HAP-1 (cell line): Measurements from ENCODE around the gene FAM177B.
"Not testable (repeated sequence)": the region's sequence is repeated elsewhere in the genome, so short reads cannot be mapped to it uniquely, and the experiment has no call there.

Experiments used
- DNase-seq, 2 experiments: peaks; one replicate each; pipeline ENCODE4 v3.0.0-alpha.2; 2016 to 2020; ENCODE audit warnings: low spot score in 2 of 2
- H3K27me3 ChIP-seq: fragments of 250-450 bp; sonication (Bioruptor Pico); 2 replicates; pipeline ENCODE4 v1.5.1; 2020; ENCODE audit warnings: low read depth, mild to moderate bottlenecking, moderate library complexity
- H3K36me3 ChIP-seq: fragments of 250-450 bp; sonication (Bioruptor Pico); replicated peaks from 2 replicates; pipeline ENCODE4 v1.5.1; 2020; ENCODE audit warnings: mild to moderate bottlenecking
- H3K4me1 ChIP-seq: fragments of 250-450 bp; sonication (Bioruptor Pico); 2 replicates; pipeline ENCODE4 v1.5.1; 2020; ENCODE audit warnings: mild to moderate bottlenecking
- H3K4me3 ChIP-seq: fragments of 250-450 bp; sonication (Bioruptor Pico); 2 replicates; pipeline ENCODE4 v1.5.1; 2020; ENCODE audit warnings: mild to moderate bottlenecking, moderate library complexity
- H3K9me3 ChIP-seq: fragments of 250-450 bp; sonication (Bioruptor Pico); 2 replicates; pipeline ENCODE4 v1.5.1; 2020; ENCODE audit warnings: mild to moderate bottlenecking, moderate library complexity
- in situ Hi-C: fragments of 300-500 bp; cut with MboI; formaldehyde crosslinking; loops from 3 replicates; pipeline ENCODE4 v1.14.3; 2020; ENCODE audit warnings: low sequenced_read_pairs, inconsistent platforms, mixed read lengths

The FAM177B gene

DNA sequence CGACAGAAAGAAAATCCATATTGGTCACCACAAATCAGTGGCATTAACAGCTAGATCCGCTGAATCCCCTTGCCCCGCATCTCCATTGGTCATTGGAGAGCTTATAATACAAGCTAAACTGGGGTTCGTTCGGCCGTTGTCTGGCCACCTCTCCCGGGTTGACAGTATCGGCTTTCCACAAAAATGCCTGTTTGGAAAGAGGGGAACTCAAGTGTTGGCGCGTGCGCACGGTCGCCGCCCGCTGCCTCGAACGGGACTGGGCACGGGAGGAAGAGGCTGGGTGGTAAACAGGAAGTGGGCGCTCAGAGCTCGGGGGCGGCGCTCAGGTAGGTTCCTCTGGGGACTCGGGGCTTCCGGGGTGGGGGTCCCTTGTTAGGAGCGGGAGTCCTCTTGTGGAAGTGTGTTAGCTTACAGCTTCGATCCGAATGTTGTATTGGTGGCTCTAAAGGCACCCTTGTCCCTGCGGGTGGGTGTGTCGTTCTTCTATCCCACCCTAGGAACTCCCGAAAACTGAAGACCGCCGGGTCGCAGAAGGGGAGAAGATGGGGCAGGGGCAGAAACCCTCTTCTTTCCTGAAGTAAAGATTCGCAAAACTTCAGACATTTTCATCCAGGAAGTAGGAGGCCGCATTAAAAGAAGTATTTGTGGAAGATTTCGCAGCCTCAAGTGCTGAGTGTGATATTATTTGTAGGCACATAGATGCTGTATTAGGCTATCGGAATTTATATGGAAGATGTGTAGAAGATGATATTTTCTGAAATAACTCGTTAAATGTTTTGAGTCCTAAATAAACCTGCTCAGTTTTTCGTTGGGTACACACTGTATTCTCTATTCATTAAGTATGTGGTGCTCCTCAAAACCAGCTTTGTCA is 23.7 kb upstream of the FAM177B start:
- Histone ChIP-seq H3K4me3 (peak overlapping the region; percentile 85), H3K27me3 (no peaks in the 10 kb centered on the region), H3K36me3 (peaks cover 14% of the 10 kb centered on the region), H3K4me1 (peaks cover 13% of the 10 kb centered on the region), H3K9me3 (no peaks in the 10 kb centered on the region)
- peak; percentile 92 to 95 for DNase-seq
- in situ Hi-C loops = loop anchor here (10.0 kb wide), 1 partner anchor 69 kb away; no protein-coding TSS in a partner anchor

DNA sequence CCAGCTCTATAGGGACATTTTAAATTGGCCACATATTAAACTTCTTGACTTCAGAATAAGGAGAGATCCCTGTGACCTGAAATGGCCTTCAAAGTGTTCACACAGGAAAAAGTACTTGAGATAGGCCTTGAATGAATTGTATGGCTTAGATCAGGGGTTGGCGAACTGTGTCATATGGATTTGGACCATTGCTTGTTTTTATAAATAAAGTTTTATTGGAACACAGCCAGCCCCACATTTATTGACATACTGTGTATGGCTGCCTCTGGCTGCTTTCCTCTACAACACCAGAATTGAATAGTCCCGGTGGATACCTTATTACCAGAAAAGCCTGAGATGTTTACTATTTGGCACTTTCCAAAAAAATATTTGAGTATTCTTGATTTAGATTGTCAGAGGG is 20.6 kb upstream of the FAM177B start:
- peaks cover 33% of the 10 kb centered on the region for H3K36me3 ChIP-seq
- in situ Hi-C loops = loop anchor here (10.0 kb wide), 1 partner anchor 72 kb away; no protein-coding TSS in a partner anchor
- H3K4me3 ChIP-seq = no peak overlapping the region
- no peaks in the 10 kb centered on the region for H3K9me3 ChIP-seq
- H3K4me1 ChIP-seq = 0 out of 2 replicates have a peak, but pooled peaks cover 2% of the 10 kb centered on the region
- no peaks in the 10 kb centered on the region for H3K27me3 ChIP-seq
- no peak for DNase-seq

DNA sequence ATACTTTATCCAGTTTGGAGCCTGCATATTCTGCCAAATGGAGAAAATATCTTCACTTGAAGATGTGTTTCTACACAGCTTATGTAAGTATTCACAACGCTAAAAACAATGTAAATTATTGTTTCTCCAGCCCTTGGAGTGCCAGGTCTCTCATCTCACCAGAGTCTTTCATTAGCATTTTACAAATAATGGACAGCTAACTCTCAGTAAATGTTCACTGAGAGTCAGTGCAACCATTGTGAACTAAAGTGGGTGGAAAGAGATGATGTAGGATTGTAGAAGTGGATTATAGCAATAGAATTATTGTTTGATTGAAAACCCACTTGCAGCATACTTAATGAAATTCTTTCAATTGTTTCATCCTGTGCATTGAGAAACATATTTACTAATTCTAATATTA is 8.3 kb upstream of the FAM177B start:
- in situ Hi-C loops = no loop called here
- H3K4me1 ChIP-seq = no peaks in the 10 kb centered on the region; the same call in 1 of the 2 replicates
- H3K4me3 ChIP-seq = no peak overlapping the region
- H3K36me3 ChIP-seq = peaks cover 74% of the 10 kb centered on the region
- DNase-seq = no peak
- no peaks in the 10 kb centered on the region for H3K9me3 ChIP-seq
- no peaks in the 10 kb centered on the region for H3K27me3 ChIP-seq

DNA sequence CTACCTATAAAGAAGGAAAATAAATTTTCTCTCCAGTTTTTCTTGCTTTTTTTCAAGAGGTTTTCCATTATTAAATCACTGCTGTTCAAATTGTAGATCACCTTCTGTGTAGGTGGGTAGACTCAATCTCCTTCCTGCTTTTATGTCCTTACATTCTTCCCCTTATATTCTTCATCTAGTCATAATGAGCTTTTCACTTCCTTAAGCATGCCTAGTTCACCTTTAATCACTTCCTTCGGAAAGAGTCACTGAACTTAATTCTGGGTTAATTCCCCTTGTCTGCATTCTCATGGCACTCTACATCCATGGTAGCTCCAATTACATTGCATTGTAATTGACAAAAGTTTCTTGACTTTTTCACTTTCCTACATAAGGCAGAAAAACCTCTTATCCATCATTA is 6.1 kb upstream of the FAM177B start:
- no peaks in the 10 kb centered on the region for H3K27me3 ChIP-seq
- in situ Hi-C loops = no loop called here
- peaks cover 72% of the 10 kb centered on the region for H3K36me3 ChIP-seq

DNA sequence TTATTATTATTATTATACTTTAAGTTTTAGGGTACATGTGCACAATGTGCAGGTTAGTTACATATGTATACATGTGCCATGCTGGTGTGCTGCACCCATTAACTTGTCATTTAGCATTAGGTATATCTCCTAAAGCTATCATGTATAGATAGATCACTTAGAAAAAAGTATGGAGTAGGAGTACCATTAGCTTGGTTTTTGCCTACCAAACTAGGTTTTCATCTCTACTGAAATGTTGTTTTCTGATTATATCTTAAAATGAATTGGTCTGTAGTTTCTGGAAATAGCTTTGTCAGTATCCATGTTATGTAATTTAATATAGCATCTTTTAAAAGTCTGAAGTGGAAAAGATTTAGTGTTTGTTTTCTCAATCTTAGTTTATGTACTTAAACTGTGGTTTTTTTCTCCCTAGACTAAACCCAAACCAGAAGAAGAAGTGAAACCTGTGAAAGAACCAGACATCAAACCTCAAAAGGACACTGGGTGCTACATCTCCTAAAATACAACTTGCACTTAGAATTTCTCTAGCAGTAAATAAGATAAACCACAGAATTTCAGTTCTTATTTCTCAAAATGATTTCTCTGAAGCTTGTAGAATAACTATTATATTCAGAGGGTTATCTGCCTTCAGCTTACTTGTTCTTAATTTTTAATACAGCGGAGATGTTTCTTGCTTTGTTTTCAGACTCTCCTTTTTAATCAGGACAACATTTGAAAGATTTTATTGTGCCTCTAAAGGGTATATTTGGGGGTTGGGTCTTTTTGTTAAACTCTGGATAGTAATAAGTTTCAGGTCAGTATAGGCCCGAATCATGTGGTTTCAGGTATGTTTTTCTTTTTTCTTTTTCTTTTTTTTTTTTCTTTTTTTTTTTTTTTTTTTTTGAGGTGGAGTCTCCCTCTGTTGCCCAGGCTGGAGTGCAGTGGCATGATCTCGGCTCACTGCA is 4.5 kb upstream of the FAM177B start:
- DNase-seq = no peak
- peaks cover 63% of the 10 kb centered on the region for H3K36me3 ChIP-seq
- no peaks in the 10 kb centered on the region for H3K9me3 ChIP-seq
- H3K27me3 ChIP-seq = no peaks in the 10 kb centered on the region
- in situ Hi-C loops = no loop called here
- H3K4me1 ChIP-seq = no peaks in the 10 kb centered on the region; the same call in 1 of the 2 replicates
- H3K4me3 ChIP-seq = no peak overlapping the region

More for the DNA sequence above, 6.1 kb upstream of the FAM177B start:
- Histone ChIP-seq H3K4me3 (no peak overlapping the region), H3K4me1 (no peaks in the 10 kb centered on the region; the same call in 1 of the 2 replicates), H3K9me3 (no peaks in the 10 kb centered on the region)
- no peak for DNase-seq

DNA sequence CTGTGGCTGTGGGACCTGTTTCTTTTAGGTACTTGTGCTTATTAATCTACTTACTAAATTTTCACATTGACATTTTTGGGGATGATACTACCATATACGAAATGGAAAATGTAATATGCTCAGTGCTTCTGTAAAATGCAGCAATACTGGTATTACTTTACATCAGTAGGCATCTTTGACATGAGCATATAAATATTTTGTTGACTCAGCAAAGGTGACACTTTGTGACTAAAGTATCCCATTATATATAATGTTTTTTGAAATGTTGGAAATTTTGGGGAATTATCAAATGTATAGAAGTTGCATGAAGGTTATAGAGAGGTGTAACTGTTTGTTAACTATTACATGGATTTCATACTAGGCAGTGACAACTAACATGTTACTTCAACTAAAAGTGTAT is 2.3 kb upstream of the FAM177B start:
- Histone ChIP-seq H3K9me3 (no peaks in the 10 kb centered on the region), H3K4me3 (no peak overlapping the region), H3K27me3 (no peaks in the 10 kb centered on the region), H3K4me1 (no peaks in the 10 kb centered on the region; the same call in 1 of the 2 replicates), H3K36me3 (peaks cover 41% of the 10 kb centered on the region)
- in situ Hi-C loops = no loop called here
- DNase-seq = no peak

DNA sequence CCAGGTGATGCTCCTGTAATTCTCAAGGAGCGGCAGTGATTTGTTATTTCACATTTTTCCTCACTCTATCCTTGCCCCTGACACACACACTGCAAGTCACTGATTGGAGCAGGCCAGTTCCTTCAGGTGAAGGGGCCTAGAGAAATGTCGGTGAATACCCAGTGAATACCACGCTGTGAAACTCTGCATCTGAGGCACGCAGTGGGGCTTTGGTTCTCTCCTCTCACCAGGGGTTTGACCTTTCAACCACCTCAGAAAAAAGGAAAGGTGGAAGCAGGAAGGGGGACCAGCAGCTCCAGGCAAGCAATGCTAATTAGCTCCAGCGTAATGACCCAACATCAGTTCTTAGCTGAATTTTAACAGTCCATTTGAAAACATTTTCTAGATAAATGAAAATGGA is 532 bp upstream of the FAM177B start:
- Histone ChIP-seq H3K9me3 (no peaks in the 10 kb centered on the region), H3K27me3 (no peaks in the 10 kb centered on the region), H3K4me3 (no peak overlapping the region), H3K4me1 (no peaks in the 10 kb centered on the region), H3K36me3 (peaks cover 28% of the 10 kb centered on the region)
- DNase-seq = no peak
- in situ Hi-C loops = no loop called here

DNA sequence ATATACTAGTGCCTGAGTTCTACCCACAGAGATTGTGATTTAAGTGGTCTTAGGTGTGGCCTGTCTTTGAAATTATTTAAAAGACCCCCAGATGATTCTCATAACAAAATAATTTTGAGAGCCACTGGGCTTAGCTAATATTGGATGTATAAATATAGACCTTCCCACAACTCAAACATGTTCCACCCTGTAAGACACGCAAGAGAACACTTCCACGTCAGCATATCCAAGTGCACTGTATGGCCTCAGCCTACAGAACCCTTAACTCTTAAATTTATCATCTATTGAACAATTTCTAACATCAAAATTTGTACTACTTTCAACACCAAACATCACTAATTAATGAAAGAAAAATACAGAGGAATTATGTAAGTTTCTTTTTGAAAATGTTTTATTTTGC is 2.5 kb downstream of the FAM177B start:
- Histone ChIP-seq H3K4me3 (no peak overlapping the region), H3K27me3 (no peaks in the 10 kb centered on the region), H3K9me3 (no peaks in the 10 kb centered on the region), H3K4me1 (no peaks in the 10 kb centered on the region), H3K36me3 (peaks cover 5% of the 10 kb centered on the region)
- no peak for DNase-seq
- in situ Hi-C loops = no loop called here

DNA sequence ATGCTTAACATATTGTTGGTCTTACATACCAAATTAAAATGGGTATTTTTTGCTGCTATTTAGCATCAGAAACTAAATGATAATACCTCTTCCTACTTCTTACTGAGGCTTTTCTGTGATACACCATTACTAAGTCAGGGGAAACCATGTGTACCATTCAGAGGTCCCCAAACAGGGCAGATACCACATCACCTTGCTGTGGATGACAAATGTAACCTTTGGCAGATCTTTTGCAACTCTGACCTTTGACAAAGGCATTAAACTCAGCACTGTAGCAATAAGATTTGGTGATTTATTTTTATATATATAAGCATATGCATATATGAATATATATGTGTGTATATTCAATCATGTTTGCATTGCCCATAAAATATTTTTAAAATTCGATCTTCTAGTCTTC is 2.9 kb downstream of the FAM177B start:
- no peak overlapping the region for H3K4me3 ChIP-seq
- no peaks in the 10 kb centered on the region for H3K27me3 ChIP-seq
- no peaks in the 10 kb centered on the region for H3K4me1 ChIP-seq
- no peaks in the 10 kb centered on the region for H3K9me3 ChIP-seq
- no peak for DNase-seq
- H3K36me3 ChIP-seq = peaks cover under 1% of the 10 kb centered on the region
- in situ Hi-C loops = no loop called here

DNA sequence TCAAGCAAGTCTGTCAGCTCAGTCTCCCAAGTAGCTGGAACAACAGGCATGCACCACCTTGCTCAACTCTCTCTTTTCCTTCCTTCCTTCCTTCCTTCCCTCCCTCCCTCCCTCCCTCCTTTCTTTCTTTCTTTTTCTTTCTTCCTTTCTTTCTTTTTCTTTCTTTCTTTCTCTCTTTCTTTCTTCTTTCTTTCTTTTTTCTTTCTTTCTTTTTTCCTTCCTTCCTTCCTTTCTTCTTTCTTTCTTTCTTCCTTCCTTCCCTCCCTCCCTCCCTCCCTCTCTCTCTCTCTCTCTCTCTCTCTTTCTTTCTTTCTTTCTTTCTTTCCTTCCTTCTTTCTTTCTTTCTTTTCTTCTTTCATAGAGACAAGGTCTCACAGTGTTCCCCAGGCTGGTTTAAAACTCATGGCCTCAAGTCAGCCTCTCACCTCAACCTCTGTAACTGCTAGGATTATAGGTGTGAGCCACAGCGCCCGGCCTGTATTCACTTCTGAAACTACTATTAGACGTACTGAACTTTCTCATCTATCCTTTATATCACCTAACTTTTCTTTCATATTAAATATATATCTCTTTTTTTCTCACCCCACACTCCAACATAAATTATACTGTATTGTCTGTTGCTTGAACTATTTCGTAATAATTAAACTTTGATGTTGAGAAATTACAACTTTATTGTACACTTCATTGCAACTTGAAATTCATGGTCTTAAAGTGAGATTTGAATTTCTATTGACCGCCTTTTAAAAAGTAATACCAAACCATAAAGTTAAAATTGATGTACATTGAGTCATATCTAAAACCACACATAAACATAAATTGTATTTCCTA is 4.8 kb downstream of the FAM177B start:
- in situ Hi-C loops = not testable (repeated sequence)

DNA sequence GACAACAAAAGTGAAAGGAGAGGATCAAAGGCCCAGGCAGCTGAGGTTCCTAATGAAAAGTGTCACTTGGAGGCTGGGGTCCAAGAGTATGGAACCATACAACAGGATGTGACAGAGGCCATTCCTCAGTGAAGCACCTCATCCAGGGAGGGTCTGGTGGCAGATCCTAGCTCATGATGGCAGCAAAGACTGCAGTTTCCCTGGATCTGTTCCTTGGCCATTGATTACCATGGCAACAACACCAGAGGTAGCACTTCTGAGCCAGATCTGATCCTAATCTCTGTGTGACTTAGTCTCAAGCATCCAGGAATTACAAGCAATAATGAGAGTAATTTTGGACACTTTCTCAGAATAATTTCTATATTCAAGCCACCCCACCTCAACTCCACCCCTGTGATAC is 12.9 kb downstream of the FAM177B start:
- Histone ChIP-seq H3K27me3 (peaks cover 10% of the 10 kb centered on the region; the same call in 1 of the 2 replicates), H3K4me1 (no peaks in the 10 kb centered on the region), H3K4me3 (no peak overlapping the region), H3K36me3 (no peaks in the 10 kb centered on the region), H3K9me3 (no peaks in the 10 kb centered on the region)
- in situ Hi-C loops = no loop called here
- DNase-seq = no peak

More for the DNA sequence above, 4.8 kb downstream of the FAM177B start:
- H3K4me3 ChIP-seq, H3K9me3 ChIP-seq, H3K36me3 ChIP-seq, H3K27me3 ChIP-seq, DNase-seq, H3K4me1 ChIP-seq: not testable (repeated sequence)

DNA sequence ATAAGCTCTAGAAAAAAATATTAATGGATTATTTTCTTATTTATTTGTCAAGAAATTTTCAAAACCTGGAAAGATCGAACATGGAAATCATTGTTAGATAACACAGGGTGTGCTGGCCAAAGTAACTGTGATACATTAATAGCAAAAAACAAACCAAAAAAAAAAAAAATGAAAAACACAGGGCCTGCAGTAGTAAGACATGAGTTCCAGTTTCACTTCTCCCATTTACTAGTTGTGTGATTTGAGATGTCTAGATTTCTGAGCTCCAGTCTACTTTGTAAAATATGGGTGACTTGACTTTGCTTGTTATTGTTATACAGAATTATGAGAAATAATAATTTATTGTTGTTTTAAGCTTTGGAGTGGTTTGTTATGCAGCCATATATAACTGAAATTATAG is 13.6 kb downstream of the FAM177B start:
- no peaks in the 10 kb centered on the region for H3K9me3 ChIP-seq
- no peak overlapping the region for H3K4me3 ChIP-seq
- no peak for DNase-seq
- no peaks in the 10 kb centered on the region for H3K36me3 ChIP-seq
- H3K4me1 ChIP-seq = no peaks in the 10 kb centered on the region
- in situ Hi-C loops = no loop called here
- peaks cover 10% of the 10 kb centered on the region; the same call in 1 of the 2 replicates for H3K27me3 ChIP-seq

DNA sequence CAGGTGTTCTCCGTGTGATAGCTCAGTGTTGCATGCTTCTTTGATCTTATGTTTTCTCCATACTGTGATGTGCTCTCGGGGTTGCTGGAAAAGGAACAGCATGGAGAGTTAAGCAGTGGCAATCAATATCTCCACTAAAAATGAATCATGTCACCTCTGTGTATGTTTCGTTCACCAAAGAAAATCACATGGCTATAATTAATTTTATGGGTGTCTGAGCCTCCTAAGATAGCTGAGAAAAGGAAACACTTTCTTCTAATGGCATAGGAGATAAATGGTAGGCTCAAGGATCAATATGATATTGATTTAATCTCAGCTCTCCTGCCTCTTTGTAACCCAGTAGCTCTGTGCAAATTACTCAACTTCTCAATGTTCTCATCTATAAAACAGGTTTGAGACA is 14.3 kb downstream of the FAM177B start:
- no peaks in the 10 kb centered on the region for H3K9me3 ChIP-seq
- peaks cover 10% of the 10 kb centered on the region; the same call in 1 of the 2 replicates for H3K27me3 ChIP-seq
- no peaks in the 10 kb centered on the region for H3K36me3 ChIP-seq
- H3K4me1 ChIP-seq = no peaks in the 10 kb centered on the region
- H3K4me3 ChIP-seq = no peak overlapping the region
- in situ Hi-C loops = no loop called here
- no peak for DNase-seq
